GM12878 (cell line): Measurements from ENCODE around the gene ACTR1A. TPM values are rescaled to one million over a fixed set of nuclear protein-coding genes. Genes with fewer than 3 reads are reported as not detected.

ENCODE experiments used
- ATAC-seq: fragments of 200-7000 bp; cut with Tn5 transposase; 3 replicates; pipeline ENCODE4 v1.9.1; 2020; ENCODE audit warnings: mild to moderate bottlenecking, moderate library complexity
- BruUV-seq: library from RNA; stranded (reverse); fragments of 400-500 nt; replicated peaks from 2 replicates; lab custom pipeline; 2021; lab: Mats Ljungman, UMichigan
- CTCF ChIA-PET: fragments of 300-600 bp; sonication (Branson Sonifier 250); formaldehyde crosslinking; extraction: SDS; loops from one replicate; lab custom pipeline; 2021; ENCODE audit warnings: inconsistent platforms; lab: Yijun Ruan, JAX
- POLR2A ChIA-PET: fragments of 350-600 bp; formaldehyde crosslinking; extraction: SDS; loops from one replicate; lab custom pipeline; 2021; ENCODE audit warnings: inconsistent platforms; lab: Charles Lee
- RAD21 ChIA-PET: fragments of 300-600 bp; sonication (Branson Sonifier 250); formaldehyde crosslinking; loops from one replicate; lab custom pipeline; 2023; ENCODE audit warnings: antibody characterized with exemption; ENCODE audit not compliant: unreplicated experiment; lab: Charles Lee
- SMC1A ChIA-PET: fragments of 300-600 bp; sonication (Branson Sonifier 250); formaldehyde crosslinking; loops from one replicate; lab custom pipeline; 2023; ENCODE audit not compliant: unreplicated experiment, uncharacterized antibody; lab: Charles Lee
- DNase-seq: peaks from one replicate; pipeline ENCODE4 v3.0.0-alpha.2; 2011; ENCODE audit warnings: low read depth, low spot score
- FAIRE-seq: peaks from 3 replicates; lab custom pipeline; 2011; peaks lifted over from hg19 to GRCh38; lab: Jason Lieb, UNC
- H2AFZ ChIP-seq: 2 replicates; pipeline ENCODE4 v1.6.0; 2011; ENCODE audit warnings: low read depth, low read length, control low read depth; ENCODE audit not compliant: control insufficient read depth
- H3K27ac ChIP-seq: 2 replicates; pipeline ENCODE4 v1.5.1; 2011; ENCODE audit warnings: control low read depth; ENCODE audit not compliant: control insufficient read depth, insufficient read depth
- H3K27me3 ChIP-seq, 2 experiments: replicated peaks in 1 of 2; 2 replicates each; pipeline versions ENCODE4 v1.6.0 to v1.6.1; 2011; ENCODE audit warnings: low read length in 1 of 2; ENCODE audit not compliant: control insufficient read depth in 2 of 2, insufficient read depth in 2 of 2
- H3K36me3 ChIP-seq, 2 experiments: 2 replicates each; pipeline ENCODE4 v1.5.1; 2011; ENCODE audit warnings: low read length in 1 of 2; ENCODE audit not compliant: control insufficient read depth in 2 of 2, insufficient read depth in 2 of 2
- H3K4me1 ChIP-seq: 2 replicates; pipeline ENCODE4 v1.6.1; 2011; ENCODE audit warnings: mild to moderate bottlenecking, low read length, moderate library complexity, mixed read lengths; ENCODE audit not compliant: control insufficient read depth, insufficient read depth
- H3K4me2 ChIP-seq: 2 replicates; pipeline ENCODE4 v1.6.0; 2011; ENCODE audit warnings: control low read depth; ENCODE audit not compliant: control insufficient read depth, insufficient read depth
- H3K4me3 ChIP-seq: fragments of 200-600 bp; sonication (generic); 2 replicates; pipeline ENCODE4 v1.5.1; 2016
- H3K79me2 ChIP-seq: 2 replicates; pipeline ENCODE4 v1.6.0; 2011; ENCODE audit warnings: low read length; ENCODE audit not compliant: control insufficient read depth, insufficient read depth
- H3K9ac ChIP-seq: 2 replicates; pipeline ENCODE4 v1.8.0; 2011; ENCODE audit warnings: low read length, control low read depth, mixed read lengths; ENCODE audit not compliant: control insufficient read depth, insufficient read depth
- H3K9me3 ChIP-seq: replicated peaks from 3 replicates; pipeline ENCODE4 v1.5.1; 2011; ENCODE audit warnings: mild to moderate bottlenecking, low read length; ENCODE audit not compliant: control insufficient read depth, insufficient read depth
- H4K20me1 ChIP-seq: 2 replicates; pipeline ENCODE4 v1.6.0; 2011; ENCODE audit not compliant: control insufficient read depth, insufficient read depth
- CBX3 ChIP-seq: fragments of 200-600 bp; sonication (generic); IDR thresholded peaks from 2 replicates; pipeline ENCODE4 v1.6.1; 2016; ENCODE audit warnings: low read depth, borderline replicate concordance
- CHD1 ChIP-seq: IDR thresholded peaks from 2 replicates; pipeline ENCODE4 v1.6.1; 2012; ENCODE audit warnings: low read depth, low read length, improper control_type of control experiment
- CREM ChIP-seq: IDR thresholded peaks from 2 replicates; pipeline ENCODE4 v1.6.1; 2014; ENCODE audit warnings: antibody characterized with exemption, low read depth
- ESRRA ChIP-seq: IDR thresholded peaks from 2 replicates; pipeline ENCODE4 v1.6.1; 2012; ENCODE audit warnings: mild to moderate bottlenecking, low read length, improper control_type of control experiment
- GABPA ChIP-seq: IDR thresholded peaks from 2 replicates; pipeline ENCODE4 v1.6.1; 2014; ENCODE audit warnings: antibody characterized with exemption, low read depth, mild to moderate bottlenecking, inconsistent platforms
- IKZF1 ChIP-seq: fragments of 450-650 bp; conservative IDR thresholded peaks from 2 replicates; pipeline ENCODE4 v1.6.1; 2017; ENCODE audit warnings: antibody characterized with exemption, mild to moderate bottlenecking
- NRF1 ChIP-seq: conservative IDR thresholded peaks from 2 replicates; pipeline ENCODE4 v1.6.1; 2011; ENCODE audit warnings: mild to moderate bottlenecking, low read depth, low read length, improper control_type of control experiment
- PAX5 ChIP-seq: IDR thresholded peaks from 2 replicates; pipeline ENCODE4 v1.6.1; 2011; ENCODE audit warnings: low read depth, low read length, borderline replicate concordance
- POLR2A ChIP-seq: IDR thresholded peaks from 2 replicates; pipeline ENCODE4 v1.6.1; 2011; ENCODE audit warnings: low read depth, mild to moderate bottlenecking, low read length
- RCOR1 ChIP-seq: conservative IDR thresholded peaks from 2 replicates; pipeline ENCODE4 v1.6.1; 2012; ENCODE audit warnings: low read depth, low read length, improper control_type of control experiment
- RELA ChIP-seq: fragments of 450-650 bp; IDR thresholded peaks from 2 replicates; pipeline ENCODE4 v1.8.0; 2014; ENCODE audit warnings: borderline replicate concordance; ENCODE audit not compliant: partially characterized antibody
- SMAD1 ChIP-seq: fragments of 450-650 bp; IDR thresholded peaks from 2 replicates; pipeline ENCODE4 v1.6.1; 2018; ENCODE audit warnings: mild to moderate bottlenecking, low read depth; ENCODE audit not compliant: partially characterized antibody
- TAF1 ChIP-seq: IDR thresholded peaks from 2 replicates; pipeline ENCODE4 v1.6.1; 2011; ENCODE audit warnings: mild to moderate bottlenecking, low read depth, low read length, borderline replicate concordance
- TCF7 ChIP-seq: IDR thresholded peaks from 2 replicates; pipeline ENCODE4 v1.6.1; 2014; ENCODE audit warnings: antibody characterized with exemption, borderline replicate concordance
- ZSCAN29 ChIP-seq: fragments of 450-650 bp; IDR thresholded peaks from 2 replicates; pipeline ENCODE4 v1.6.1; 2017; ENCODE audit warnings: mild to moderate bottlenecking, moderate library complexity
- WGBS: methylation state at CpG from one replicate; pipeline ENCODE4 v1.1.6; 2016; ENCODE audit warnings: low lambda C conversion rate; ENCODE audit not compliant: insufficient replicate concordance, insufficient coverage; ENCODE audit errors: missing lambda C conversion rate; 5-methylcytosine and 5-hydroxymethylcytosine counted together
- in situ Hi-C: fragments of 300-500 bp; cut with MboI; formaldehyde crosslinking; loops from 9 replicates; pipeline ENCODE4 v1.14.3; 2018; ENCODE audit warnings: mixed read lengths
- intact Hi-C: fragments of 100-400 bp; cut with micrococcal nuclease; formaldehyde crosslinking; loops from one replicate; pipeline ENCODE4 v1.14.2; 2022; ENCODE audit not compliant: unreplicated experiment
- polyA plus RNA-seq, 11 experiments: library from polyadenylated mRNA; depleted of rRNA in 4 of 11; unstranded in 6 of 11; stranded (reverse) in 5 of 11; fragments of >200 nt; fragmentation: Nextera tagmentation in 4 of 11; fragmentation: Illumina TruSeq in 1 of 11; extraction: Ambion mirVana in 4 of 11; extraction: Trizol in 1 of 11; gene quantifications; 1 replicate in 1 of 11; 2 replicates in 10 of 11; pipeline versions ENCODE4 v1.2.1 to v1.2.3, GENCODE V29; 2011 to 2016; ENCODE audit warnings: inconsistent platforms in 2 of 11, missing spikeins in 2 of 11, low read depth in 1 of 11
- total RNA-seq, 4 experiments: library from RNA; depleted of rRNA in 3 of 4; stranded (reverse); fragments of >200 nt in 3 of 4; fragmentation: Illumina TruSeq in 1 of 4; extraction: Trizol in 1 of 4; gene quantifications; 2 replicates each; pipeline versions ENCODE4 v1.2.1 to v1.2.3, GENCODE V29; 2013 to 2021
- TF ChIP-seq, protein P1 (sequence below): IDR thresholded peaks from 2 replicates; pipeline ENCODE4 v1.6.1; 2011; ENCODE audit warnings: low read depth, low read length, improper control_type of control experiment, borderline replicate concordance
- TF ChIP-seq, protein P2 (sequence below): fragments of 450-650 bp; IDR thresholded peaks from 2 replicates; pipeline ENCODE4 v1.6.1; 2018; ENCODE audit warnings: borderline replicate concordance, mild to moderate bottlenecking; ENCODE audit not compliant: partially characterized antibody
- TF ChIP-seq, protein P3 (sequence below): IDR thresholded peaks from 2 replicates; pipeline ENCODE4 v1.6.1; 2011; ENCODE audit warnings: borderline replicate concordance, low read depth, mild to moderate bottlenecking, moderate library complexity, low read length; ENCODE audit not compliant: insufficient read depth, poor library complexity, severe bottlenecking

The ACTR1A gene
- total and polyA plus RNA-seq, 10 of the 15 experiments (the other 5 are each of a cell fraction or from before 2014, with no cell fraction given), result 43.0 to 110 (median 78.9) TPM

DNA sequence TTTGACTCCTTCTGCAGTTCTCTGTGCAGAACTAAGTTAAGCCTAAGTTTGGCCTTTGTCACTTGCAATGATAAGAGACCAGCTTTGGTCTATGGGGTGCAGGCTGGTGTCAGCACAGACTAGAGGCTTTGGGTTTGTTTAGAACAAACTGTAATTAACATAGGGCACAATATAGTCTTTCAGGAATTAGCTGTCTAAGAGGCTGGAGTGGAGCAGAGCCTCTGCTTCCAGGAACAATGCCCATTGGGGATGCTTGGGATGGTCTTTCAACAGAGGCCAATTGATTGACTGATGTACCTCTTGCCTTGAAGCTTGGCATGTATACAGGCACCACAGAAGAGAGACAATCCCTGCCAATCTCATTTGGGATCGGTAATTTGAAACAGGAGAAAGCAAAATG is 6.0 kb upstream of the ACTR1A start:
- intact Hi-C loops (loop anchor here (10.0 kb wide), 1 partner anchor 206 kb away; the partner anchor contains the start of genes ARL3 and SFXN2), in situ Hi-C loops (loop anchor here (5.0 kb wide), 1 partner anchor 79 kb away; no protein-coding TSS in a partner anchor)
- DNase-seq (no peak), FAIRE-seq (no peak), ATAC-seq (no peak)
- H3K36me3 ChIP-seq, result peaks cover 4 to 12% of the 10 kb centered on the region in 2 experiments; a peak in 3 of 4 replicates
- ChIA-PET CTCF (interaction anchor here (1.2 to 14.7 kb wide), 6 partner anchors 8 to 88 kb away, joined by 3 to 325 read pairs (median 5); no protein-coding TSS in a partner anchor), SMC1A (interaction anchor here (0.6 to 8.9 kb wide), 7 partner anchors 14 to 138 kb away, joined by 3 to 137 read pairs (median 4); no protein-coding TSS in a partner anchor), RAD21 (interaction anchor here (3.0 kb wide), 1 partner anchor 75 kb away, joined by 14 read pairs; no protein-coding TSS in a partner anchor), POLR2A (interaction anchor here (1.5 kb wide), 2 partner anchors 10 to 56 kb away, joined by 4 to 5 read pairs; no protein-coding TSS in a partner anchor)
- peaks cover 16% of the 10 kb centered on the region for H3K79me2 ChIP-seq
- 100% methylated on average over 1 of the region's 1 CpG for WGBS
- H3K4me2 ChIP-seq, result no peak overlapping the region
- peaks cover 17% of the 10 kb centered on the region for H3K4me1 ChIP-seq
- no peaks in the 10 kb centered on the region for H3K27me3 ChIP-seq
- H3K27ac ChIP-seq, result no peak overlapping the region
- no peak overlapping the region for H2AFZ ChIP-seq
- no peaks in the 10 kb centered on the region for H3K9me3 ChIP-seq
- no peak overlapping the region for H3K4me3 ChIP-seq
- BruUV-seq, result no TSS peak
- H4K20me1 ChIP-seq, result no peaks in the 10 kb centered on the region
- no peak overlapping the region for H3K9ac ChIP-seq
- TF ChIP-seq ZSCAN29 (no peak), CREM (no peak), RELA (no peak), GABPA (no peak), TAF1 (no peak), NRF1 (no peak), PAX5 (no peak), ESRRA (no peak), TCF7 (no peak), CBX3 (no peak), CHD1 (no peak), SMAD1 (no peak), IKZF1 (no peak), RCOR1 (no peak), POLR2A (no peak)
- TF ChIP-seq, protein P1, sequence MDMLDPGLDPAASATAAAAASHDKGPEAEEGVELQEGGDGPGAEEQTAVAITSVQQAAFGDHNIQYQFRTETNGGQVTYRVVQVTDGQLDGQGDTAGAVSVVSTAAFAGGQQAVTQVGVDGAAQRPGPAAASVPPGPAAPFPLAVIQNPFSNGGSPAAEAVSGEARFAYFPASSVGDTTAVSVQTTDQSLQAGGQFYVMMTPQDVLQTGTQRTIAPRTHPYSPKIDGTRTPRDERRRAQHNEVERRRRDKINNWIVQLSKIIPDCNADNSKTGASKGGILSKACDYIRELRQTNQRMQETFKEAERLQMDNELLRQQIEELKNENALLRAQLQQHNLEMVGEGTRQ, result no peak
- TF ChIP-seq, protein P2, sequence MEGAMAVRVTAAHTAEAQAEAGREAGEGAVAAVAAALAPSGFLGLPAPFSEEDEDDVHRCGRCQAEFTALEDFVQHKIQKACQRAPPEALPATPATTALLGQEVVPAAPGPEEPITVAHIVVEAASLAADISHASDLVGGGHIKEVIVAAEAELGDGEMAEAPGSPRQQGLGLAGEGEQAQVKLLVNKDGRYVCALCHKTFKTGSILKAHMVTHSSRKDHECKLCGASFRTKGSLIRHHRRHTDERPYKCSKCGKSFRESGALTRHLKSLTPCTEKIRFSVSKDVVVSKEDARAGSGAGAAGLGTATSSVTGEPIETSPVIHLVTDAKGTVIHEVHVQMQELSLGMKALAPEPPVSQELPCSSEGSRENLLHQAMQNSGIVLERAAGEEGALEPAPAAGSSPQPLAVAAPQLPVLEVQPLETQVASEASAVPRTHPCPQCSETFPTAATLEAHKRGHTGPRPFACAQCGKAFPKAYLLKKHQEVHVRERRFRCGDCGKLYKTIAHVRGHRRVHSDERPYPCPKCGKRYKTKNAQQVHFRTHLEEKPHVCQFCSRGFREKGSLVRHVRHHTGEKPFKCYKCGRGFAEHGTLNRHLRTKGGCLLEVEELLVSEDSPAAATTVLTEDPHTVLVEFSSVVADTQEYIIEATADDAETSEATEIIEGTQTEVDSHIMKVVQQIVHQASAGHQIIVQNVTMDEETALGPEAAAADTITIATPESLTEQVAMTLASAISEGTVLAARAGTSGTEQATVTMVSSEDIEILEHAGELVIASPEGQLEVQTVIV, result no peak
- TF ChIP-seq, protein P3, sequence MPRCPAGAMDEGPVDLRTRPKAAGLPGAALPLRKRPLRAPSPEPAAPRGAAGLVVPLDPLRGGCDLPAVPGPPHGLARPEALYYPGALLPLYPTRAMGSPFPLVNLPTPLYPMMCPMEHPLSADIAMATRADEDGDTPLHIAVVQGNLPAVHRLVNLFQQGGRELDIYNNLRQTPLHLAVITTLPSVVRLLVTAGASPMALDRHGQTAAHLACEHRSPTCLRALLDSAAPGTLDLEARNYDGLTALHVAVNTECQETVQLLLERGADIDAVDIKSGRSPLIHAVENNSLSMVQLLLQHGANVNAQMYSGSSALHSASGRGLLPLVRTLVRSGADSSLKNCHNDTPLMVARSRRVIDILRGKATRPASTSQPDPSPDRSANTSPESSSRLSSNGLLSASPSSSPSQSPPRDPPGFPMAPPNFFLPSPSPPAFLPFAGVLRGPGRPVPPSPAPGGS, result no peak
